Psoas muscle (tissue), 8 donors: ENCODE measurements around the gene WDR46. TPM values are rescaled to one million over a fixed set of nuclear protein-coding genes. Genes with fewer than 3 reads are reported as not detected.

ENCODE experiments used
- ATAC-seq, 4 donors: fragments of 200-7000 bp; cut with Tn5 transposase; one replicate each; pipeline ENCODE4 v1.9.1; 2020; ENCODE audit warnings: moderate library complexity in 3 of 4, mild to moderate bottlenecking in 2 of 4
- DNase-seq, 2 donors: peaks; one replicate each; pipeline ENCODE4 v3.0.0-alpha.2; 2020
- H3K27ac ChIP-seq: fragments of 200-600 bp; one replicate; pipeline ENCODE4 v1.8.0; 2022
- H3K27me3 ChIP-seq, 3 donors: fragments of 200-600 bp in 1 of 3; one replicate each; pipeline versions ENCODE4 v1.6.1 to v1.8.0; 2013 to 2022; ENCODE audit warnings: low read length in 2 of 3, mild to moderate bottlenecking in 2 of 3, moderate library complexity in 1 of 3; ENCODE audit not compliant: insufficient read depth in 3 of 3
- H3K36me3 ChIP-seq, 2 donors: fragments of 200-600 bp in 1 of 2; one replicate each; pipeline versions ENCODE4 v1.6.1 to v1.8.0; 2013 to 2022; ENCODE audit warnings: low read depth in 1 of 2, mild to moderate bottlenecking in 1 of 2, moderate library complexity in 1 of 2; ENCODE audit not compliant: insufficient read depth in 1 of 2
- H3K4me1 ChIP-seq: fragments of 200-600 bp; one replicate; pipeline ENCODE4 v1.8.0; 2022
- H3K4me3 ChIP-seq: fragments of 200-600 bp; one replicate; pipeline ENCODE4 v1.8.0; 2022; ENCODE audit warnings: mild to moderate bottlenecking
- H3K9me3 ChIP-seq: fragments of 200-600 bp; one replicate; pipeline ENCODE4 v1.8.0; 2022
- CTCF ChIP-seq: fragments of 200-600 bp; IDR thresholded peaks from one replicate; pipeline ENCODE4 v1.8.0; 2022; ENCODE audit warnings: antibody characterized with exemption
- WGBS, 3 donors: extraction: QIAGEN DNeasy Blood & Tissue Kit; methylation state at CpG; one replicate each; pipeline versions ENCODE4 v1.1.6 to v1.1.7; 2013; 5-methylcytosine and 5-hydroxymethylcytosine counted together
- intact Hi-C, 2 donors: fragments of 100-400 bp; cut with DNase I; formaldehyde crosslinking; loops; one replicate each; pipeline versions ENCODE4 v1.11.0 to v1.14.2; 2022
- polyA plus RNA-seq, 3 donors: library from polyadenylated mRNA; stranded (reverse); fragments of 200-250 nt; gene quantifications; one replicate each; pipeline ENCODE4 v1.2.3, GENCODE V29; 2013
- total RNA-seq, 4 donors: library from RNA; stranded (reverse); fragmentation: NEBNext Ultra II Directional in 2 of 4; extraction: Animal tissue kit (Norgen Biotek cat#: 25700) in 2 of 4; gene quantifications; one replicate each; pipeline versions ENCODE4 v1.2.1 to v1.2.4, GENCODE V29; 2021 to 2023
- donor health status: healthy with polysubstance abuse.
- donor health status: DM: no; HTN: no; CAD: no; lungs with moderate emphysema.
- donor health status: Bipolar disorder and iron deficiency.
- donor health status: healthy.
- donor health status: DM: yes; HTN: yes; CAD: no.
- donor health status: DM: no; HTN: no; CAD: no.
- donor health status: DM: no; HTN: no; CAD: no.
- donor health status: DM: yes; HTN: yes; CAD: no.

The WDR46 gene
- total and polyA plus RNA-seq, 7 donors: 22.4 to 65.0 (median 34.7) TPM

- ATAC-seq: no peak
- WGBS, 3 donors: 75 to 84% (median 80%) methylated on average over 10 to 12 of the region's 12 CpGs
- H3K4me3 ChIP-seq: peak overlapping the region; percentile 82
- no peaks in the 10 kb centered on the region for H3K27me3 ChIP-seq
- H3K27ac ChIP-seq: peak overlapping the region; percentile 97
- intact Hi-C loops: no loop called here
- peaks cover 4 to 55% of the 10 kb centered on the region in 2 donors for H3K36me3 ChIP-seq
- DNase-seq: no peak
- H3K9me3 ChIP-seq: no peaks in the 10 kb centered on the region
- TF ChIP-seq CTCF: no peak
- peaks cover 26% of the 10 kb centered on the region for H3K4me1 ChIP-seq
These were observed 7.9 kb upstream of the WDR46 start for GRCh38 chr6:33296797-33297405.

GRCh38 chr6:33295621-33296369 lies 6.8 kb upstream of the WDR46 start:
- Histone ChIP-seq H3K27ac (no peak overlapping the region), H3K36me3 (peaks cover 4 to 60% of the 10 kb centered on the region in 2 donors), H3K27me3 (no peaks in the 10 kb centered on the region), H3K4me3 (no peak overlapping the region), H3K9me3 (no peaks in the 10 kb centered on the region), H3K4me1 (peaks cover 17% of the 10 kb centered on the region)
- 80 to 84% (median 82%) methylated on average over 10 to 15 of the region's 15 CpGs for whole genome bisulfite sequencing, 3 donors
- no peak for TF ChIP-seq CTCF
- ATAC-seq: no peak
- DNase-seq: no peak
- intact Hi-C loops: no loop called here

- Histone ChIP-seq H3K36me3 (peaks cover 4 to 64% of the 10 kb centered on the region in 2 donors), H3K9me3 (no peaks in the 10 kb centered on the region), H3K4me3 (no peak overlapping the region), H3K27me3 (no peaks in the 10 kb centered on the region), H3K27ac (no peak overlapping the region), H3K4me1 (peaks cover 20% of the 10 kb centered on the region)
- no peak for TF ChIP-seq CTCF
- ATAC-seq (no peak), DNase-seq (no peak)
- WGBS, 3 donors: 72 to 77% (median 73%) methylated on average over 10 of the region's 10 CpGs
- intact Hi-C loops: no loop called here
These were observed 5.2 kb upstream of the WDR46 start for GRCh38 chr6:33294086-33294823.

- DNase-seq: no peak
- Histone ChIP-seq H3K27me3 (no peaks in the 10 kb centered on the region), H3K36me3 (peaks cover 4 to 65% of the 10 kb centered on the region in 2 donors), H3K4me1 (peaks cover 23% of the 10 kb centered on the region), H3K9me3 (no peaks in the 10 kb centered on the region), H3K4me3 (no peak overlapping the region), H3K27ac (no peak overlapping the region)
- TF ChIP-seq CTCF: no peak
- intact Hi-C loops: no loop called here
- no peak for ATAC-seq
- WGBS, 3 donors: 76 to 82% (median 80%) methylated on average over 16 of the region's 16 CpGs
These were observed 4.1 kb upstream of the WDR46 start for GRCh38 chr6:33292996-33293682.
